ENCODE data around the gene SLC22A1. TPM values are rescaled to one million over a fixed set of nuclear protein-coding genes. Genes with fewer than 3 reads are reported as not detected.
"Not testable (repeated sequence)": the region's sequence is repeated elsewhere in the genome, so short reads cannot be mapped to it uniquely, and the experiment has no call there.

Gene SLC22A1
- total RNA-seq, 2 donors from 2014 or later, result 0.26 to 0.33 TPM

DNA sequence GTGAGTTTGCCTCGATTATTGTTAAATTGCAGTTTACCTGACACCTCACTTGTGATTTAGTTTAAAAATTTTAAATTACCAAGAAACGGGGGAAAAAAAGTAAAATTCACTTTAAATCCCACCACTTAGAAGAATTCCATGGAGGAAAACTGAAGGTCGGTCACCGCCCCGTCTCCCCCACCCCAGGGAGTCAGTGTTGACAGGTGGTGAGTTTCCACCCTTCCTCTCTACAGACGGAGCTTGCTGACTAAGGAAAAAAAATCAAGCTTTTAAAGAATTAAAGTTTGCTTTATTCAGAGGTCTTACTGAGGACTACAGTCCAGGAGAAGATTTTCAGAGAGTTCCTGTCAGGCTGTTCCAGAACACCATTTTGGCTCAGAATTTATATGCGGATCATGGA lies 42.3 kb downstream of the SLC22A1 start:
- no peaks in the 10 kb centered on the region for H3K9me3 ChIP-seq
- no peaks in the 10 kb centered on the region for H3K27me3 ChIP-seq
- no peak for DNase-seq
- intact Hi-C loops (cut with DNase I), result no loop called here
- no peak overlapping the region for H3K27ac ChIP-seq
- no peak for TF ChIP-seq POLR2A (IDR thresholded peaks at IDR 0.05)
- TF ChIP-seq, protein P1, sequence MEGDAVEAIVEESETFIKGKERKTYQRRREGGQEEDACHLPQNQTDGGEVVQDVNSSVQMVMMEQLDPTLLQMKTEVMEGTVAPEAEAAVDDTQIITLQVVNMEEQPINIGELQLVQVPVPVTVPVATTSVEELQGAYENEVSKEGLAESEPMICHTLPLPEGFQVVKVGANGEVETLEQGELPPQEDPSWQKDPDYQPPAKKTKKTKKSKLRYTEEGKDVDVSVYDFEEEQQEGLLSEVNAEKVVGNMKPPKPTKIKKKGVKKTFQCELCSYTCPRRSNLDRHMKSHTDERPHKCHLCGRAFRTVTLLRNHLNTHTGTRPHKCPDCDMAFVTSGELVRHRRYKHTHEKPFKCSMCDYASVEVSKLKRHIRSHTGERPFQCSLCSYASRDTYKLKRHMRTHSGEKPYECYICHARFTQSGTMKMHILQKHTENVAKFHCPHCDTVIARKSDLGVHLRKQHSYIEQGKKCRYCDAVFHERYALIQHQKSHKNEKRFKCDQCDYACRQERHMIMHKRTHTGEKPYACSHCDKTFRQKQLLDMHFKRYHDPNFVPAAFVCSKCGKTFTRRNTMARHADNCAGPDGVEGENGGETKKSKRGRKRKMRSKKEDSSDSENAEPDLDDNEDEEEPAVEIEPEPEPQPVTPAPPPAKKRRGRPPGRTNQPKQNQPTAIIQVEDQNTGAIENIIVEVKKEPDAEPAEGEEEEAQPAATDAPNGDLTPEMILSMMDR (IDR thresholded peaks at IDR 0.05), result no peak
- no peak for ATAC-seq
- H3K4me3 ChIP-seq, result no peak overlapping the region
- peaks cover 19% of the 10 kb centered on the region for H3K4me1 ChIP-seq
- WGBS, 2 donors, result 35 to 36% methylated on average over 7 of the region's 7 CpGs
- H3K36me3 ChIP-seq (replicated peaks in 1 of 2; ENCODE audit: insufficient read depth in 1 of 2, low read depth in 2 of 2), result no peaks in the 10 kb centered on the region

DNA sequence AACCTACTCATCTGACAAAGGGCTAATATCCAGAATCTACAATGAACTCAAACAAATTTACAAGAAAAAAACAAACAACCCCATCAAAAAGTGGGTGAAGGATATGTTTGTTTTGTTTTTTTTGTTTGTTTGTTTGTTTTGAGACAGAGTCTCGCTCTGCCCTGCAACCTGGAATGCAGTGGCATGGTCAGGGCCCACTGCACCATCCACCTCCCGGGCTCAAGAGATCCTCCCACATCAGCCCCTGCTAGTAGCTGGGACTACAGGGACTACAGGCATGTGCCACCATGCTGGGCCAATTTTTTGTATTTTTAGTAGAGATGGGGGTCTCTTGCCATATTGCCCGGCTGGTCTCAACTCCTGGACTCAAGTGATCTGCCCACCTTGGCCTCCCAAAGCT lies 44.3 kb downstream of the SLC22A1 start:
- H3K4me3 ChIP-seq; H3K9me3 ChIP-seq; ATAC-seq; H3K27me3 ChIP-seq; intact Hi-C loops (cut with DNase I); H3K27ac ChIP-seq; H3K4me1 ChIP-seq; DNase-seq; H3K36me3 ChIP-seq (replicated peaks in 1 of 2; ENCODE audit: insufficient read depth in 1 of 2, low read depth in 2 of 2): not testable (repeated sequence)
- 85 to 95% methylated on average over 2 to 3 of the region's 3 CpGs for WGBS, 2 donors

DNA sequence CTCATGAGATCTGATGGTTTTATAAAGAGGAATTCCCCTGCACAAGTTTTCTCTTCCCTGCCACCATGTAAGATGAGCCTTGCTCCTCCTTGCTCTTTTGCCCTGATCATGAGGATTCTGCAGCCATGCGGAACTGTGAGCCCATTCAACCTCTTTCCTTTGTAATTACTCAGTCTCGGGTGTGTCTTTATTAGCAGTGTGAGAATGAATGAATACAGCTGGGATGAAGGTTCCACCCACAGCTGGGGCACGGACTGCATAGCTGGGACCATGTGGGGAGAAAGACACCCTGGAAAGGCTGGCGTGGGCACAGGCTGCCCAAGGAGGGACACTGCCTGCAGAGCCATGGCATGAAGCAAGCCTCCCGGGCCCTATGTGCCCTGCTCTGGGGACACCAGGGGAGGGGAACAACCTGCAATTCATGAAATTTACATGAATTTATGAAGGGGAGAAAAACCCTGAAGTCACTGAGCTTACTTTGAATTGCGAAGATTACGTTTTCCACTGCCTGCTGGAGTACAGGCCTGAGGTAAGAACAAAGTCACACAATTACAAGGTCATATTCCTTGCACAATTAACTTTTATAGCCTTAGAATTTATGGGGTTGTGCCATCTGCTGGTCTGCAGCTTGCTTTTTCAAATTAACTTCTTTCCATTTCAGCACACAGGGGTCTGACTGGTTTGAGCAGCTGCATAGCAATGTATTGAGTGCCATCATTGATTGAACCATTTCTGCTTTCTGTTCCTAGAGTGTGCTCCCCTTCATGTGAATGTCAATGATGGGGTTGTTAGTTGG lies 46.2 kb downstream of the SLC22A1 start:
- no peak for TF ChIP-seq POLR2A (IDR thresholded peaks at IDR 0.05)
- TF ChIP-seq, protein P1 (IDR thresholded peaks at IDR 0.05), result no peak
- Histone ChIP-seq H3K27ac (no peak overlapping the region), H3K27me3 (no peaks in the 10 kb centered on the region), H3K4me3 (no peak overlapping the region), H3K9me3 (no peaks in the 10 kb centered on the region), H3K4me1 (peaks cover 9% of the 10 kb centered on the region), H3K36me3 (replicated peaks in 1 of 2; ENCODE audit: insufficient read depth in 1 of 2, low read depth in 2 of 2) (no peaks in the 10 kb centered on the region)
- WGBS, 2 donors, result 76 to 89% methylated on average over 6 to 7 of the region's 7 CpGs
- intact Hi-C loops (cut with DNase I), result no loop called here
- ATAC-seq (no peak), DNase-seq (no peak)

DNA sequence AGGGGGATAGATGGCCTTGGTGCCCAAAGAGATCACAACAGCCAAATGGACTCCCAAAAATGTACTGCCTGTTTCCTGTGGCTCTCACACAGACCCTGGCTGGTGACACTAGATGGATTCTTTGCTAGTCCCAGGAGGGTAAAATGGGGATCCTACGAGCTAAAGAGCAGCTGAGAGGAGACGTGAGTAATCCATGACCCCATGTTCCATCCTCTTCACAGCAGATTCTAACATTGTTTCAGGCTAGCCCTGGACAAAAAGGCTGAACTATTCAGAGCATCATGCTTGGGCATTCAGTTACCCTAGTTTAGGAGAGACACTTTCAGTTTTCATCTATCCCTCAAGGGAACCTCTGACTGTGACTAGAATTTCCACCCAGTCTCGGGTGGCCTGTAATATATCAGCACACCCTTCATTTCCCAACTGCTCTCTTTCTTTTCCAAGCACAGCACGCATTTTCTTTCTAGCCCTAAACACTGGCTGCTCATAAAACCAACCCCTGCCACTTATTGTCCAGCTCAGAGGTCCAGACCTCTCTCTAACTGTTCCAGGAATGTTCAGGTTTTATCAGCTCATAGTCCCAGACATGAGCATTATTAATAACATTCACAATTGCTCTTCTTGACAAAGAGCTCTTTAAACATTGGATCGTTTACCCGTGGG lies 48.5 kb downstream of the SLC22A1 start:
- intact Hi-C loops (cut with DNase I), result no loop called here
- Histone ChIP-seq H3K27ac (no peak overlapping the region), H3K4me3 (no peak overlapping the region), H3K4me1 (no peaks in the 10 kb centered on the region), H3K9me3 (no peaks in the 10 kb centered on the region), H3K27me3 (no peaks in the 10 kb centered on the region), H3K36me3 (replicated peaks in 1 of 2; ENCODE audit: insufficient read depth in 1 of 2, low read depth in 2 of 2) (no peaks in the 10 kb centered on the region)
- WGBS, 2 donors, result 43% methylated on average over 6 of the region's 6 CpGs
- ATAC-seq, result peak; percentile 50
- TF ChIP-seq POLR2A (IDR thresholded peaks at IDR 0.05), result no peak
- TF ChIP-seq, protein P1 (IDR thresholded peaks at IDR 0.05), result no peak
- no peak for DNase-seq

DNA sequence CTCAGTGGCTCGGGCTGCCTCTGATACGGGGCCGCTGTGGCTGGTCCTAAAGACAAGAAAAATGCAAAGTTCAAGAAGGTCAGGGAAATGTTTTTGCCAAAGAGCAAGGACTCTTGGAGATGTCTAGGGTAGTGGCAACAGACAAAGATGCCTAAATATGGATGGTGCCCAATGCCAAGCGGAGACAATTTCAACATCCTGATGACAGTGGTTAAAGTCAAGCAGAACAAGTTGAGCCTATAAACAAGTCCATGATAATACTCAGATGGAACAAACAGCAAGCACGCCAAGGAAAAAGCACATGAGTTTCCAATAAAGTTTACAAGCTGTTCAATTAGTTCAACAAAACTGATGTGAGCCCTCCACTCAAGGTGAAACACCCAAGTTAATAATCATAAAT lies 51.1 kb downstream of the SLC22A1 start:
- intact Hi-C loops (cut with DNase I), result no loop called here
- DNase-seq, result no peak
- ATAC-seq, result no peak
- Histone ChIP-seq H3K36me3 (replicated peaks in 1 of 2; ENCODE audit: insufficient read depth in 1 of 2, low read depth in 2 of 2) (no peaks in the 10 kb centered on the region), H3K27ac (no peak overlapping the region), H3K27me3 (no peaks in the 10 kb centered on the region), H3K4me3 (no peak overlapping the region), H3K9me3 (no peaks in the 10 kb centered on the region), H3K4me1 (no peaks in the 10 kb centered on the region)
- TF ChIP-seq, protein P1 (IDR thresholded peaks at IDR 0.05), result no peak
- TF ChIP-seq POLR2A (IDR thresholded peaks at IDR 0.05), result no peak
- WGBS, 2 donors, result 87 to 90% methylated on average over 5 of the region's 5 CpGs
